ENCODE data around the gene USF2. TPM values are rescaled to one million over a fixed set of nuclear protein-coding genes. Genes with fewer than 3 reads are reported as not detected.

The USF2 gene
- total RNA-seq, 2 donors from 2014 or later, result 85.9 to 96.2 TPM

GRCh38 chr19:35293363-35293739, 24.6 kb downstream of the USF2 start:
- no peak for ATAC-seq
- no peak for DNase-seq
- intact Hi-C loops (cut with DNase I, micrococcal nuclease), result no loop called here

DNA sequence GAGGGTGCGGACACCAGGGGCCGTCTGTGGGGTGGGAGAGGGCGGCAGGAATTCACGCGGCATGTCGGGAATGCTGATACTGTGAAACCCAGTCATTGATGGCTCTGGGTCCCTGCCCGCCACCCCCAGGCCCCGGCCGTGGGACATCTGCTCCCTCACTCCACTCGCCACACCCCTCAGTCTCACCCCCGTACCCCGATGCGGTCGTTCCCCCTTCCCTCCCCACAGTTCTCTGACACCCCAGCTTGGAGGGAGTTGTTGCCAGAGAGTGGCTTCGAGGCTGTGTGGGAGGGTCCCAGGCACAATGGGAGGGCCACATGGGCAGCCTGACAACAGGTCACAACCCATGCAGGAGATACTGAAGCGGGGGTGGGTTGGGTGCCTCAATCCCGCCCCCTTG, 25.0 kb downstream of the USF2 start:
- ATAC-seq (no peak), DNase-seq (no peak)
- intact Hi-C loops (cut with DNase I, micrococcal nuclease), result no loop called here

DNA sequence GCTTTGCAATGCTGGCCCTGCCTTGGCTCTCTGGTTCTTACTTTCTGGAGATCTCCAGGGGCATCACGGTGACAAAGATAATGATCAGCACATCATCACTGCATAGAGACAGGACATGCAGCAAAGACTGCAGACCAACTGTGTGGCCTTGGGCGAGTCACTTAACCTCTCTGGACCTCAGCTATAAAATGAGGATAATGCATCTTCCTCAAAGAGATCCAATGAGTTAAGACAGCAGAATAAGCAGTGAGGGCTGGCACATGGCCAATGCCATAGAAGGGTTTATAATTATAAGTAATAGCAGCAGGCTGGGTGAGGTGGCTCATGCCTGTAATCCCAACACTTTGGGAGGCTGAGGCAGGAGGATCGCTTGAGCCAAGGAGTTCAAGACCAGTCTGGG, 25.6 kb downstream of the USF2 start:
- intact Hi-C loops (cut with DNase I, micrococcal nuclease), result no loop called here
- DNase-seq, result no peak
- no peak for ATAC-seq

DNA sequence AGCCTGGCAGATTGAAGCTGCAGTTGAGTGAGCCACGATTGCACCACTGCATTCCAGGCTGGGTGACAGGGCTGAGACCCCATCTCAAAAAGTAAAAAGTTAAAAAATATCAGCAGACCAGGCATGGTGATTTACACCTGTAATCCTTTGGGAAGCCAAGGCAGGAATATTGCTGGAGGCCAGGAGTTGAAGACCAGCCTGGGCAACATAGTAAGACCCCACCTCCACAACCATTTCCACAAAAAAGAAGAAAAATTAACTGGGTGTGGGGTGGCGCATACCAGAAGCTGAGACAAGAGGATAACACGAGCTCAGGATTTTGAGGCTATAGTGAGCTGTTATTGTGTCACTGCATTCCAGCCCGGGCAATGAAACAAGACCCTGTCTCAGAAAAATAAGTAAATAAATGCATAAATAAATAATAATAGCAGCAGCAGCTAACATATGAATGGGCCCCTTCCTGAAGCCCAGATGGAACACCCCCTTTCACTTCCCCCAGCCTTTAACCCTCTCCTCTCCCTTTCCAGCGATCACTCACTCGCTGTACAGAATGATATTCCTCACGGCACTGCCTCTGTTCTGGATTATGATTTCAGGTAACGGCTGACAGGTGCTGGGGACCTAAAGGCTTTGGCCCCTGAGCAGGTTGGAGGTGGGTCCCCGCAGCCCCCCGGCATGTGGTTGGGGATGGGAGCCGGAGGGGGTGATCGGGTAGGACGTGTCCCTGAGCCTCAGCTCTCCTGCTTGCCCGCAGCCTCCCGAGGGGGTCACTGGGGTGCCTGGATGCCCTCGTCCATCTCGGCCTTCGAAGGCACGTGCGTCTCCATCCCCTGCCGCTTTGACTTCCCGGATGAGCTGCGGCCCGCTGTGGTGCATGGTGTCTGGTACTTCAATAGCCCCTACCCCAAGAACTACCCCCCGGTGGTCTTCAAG, 26.4 kb downstream of the USF2 start:
- ATAC-seq, result no peak
- no peak for DNase-seq
- intact Hi-C loops (cut with DNase I, micrococcal nuclease), result no loop called here

GRCh38 chr19:35295792-35296462, 27.2 kb downstream of the USF2 start:
- ATAC-seq (no peak), DNase-seq (peak in 1 of 2 donors; percentile 29)
- intact Hi-C loops (cut with DNase I, micrococcal nuclease), result no loop called here

GRCh38 chr19:35296644-35297514, 28.1 kb downstream of the USF2 start:
- intact Hi-C loops (cut with DNase I, micrococcal nuclease), result no loop called here
- DNase-seq (no peak), ATAC-seq (no peak)

DNA sequence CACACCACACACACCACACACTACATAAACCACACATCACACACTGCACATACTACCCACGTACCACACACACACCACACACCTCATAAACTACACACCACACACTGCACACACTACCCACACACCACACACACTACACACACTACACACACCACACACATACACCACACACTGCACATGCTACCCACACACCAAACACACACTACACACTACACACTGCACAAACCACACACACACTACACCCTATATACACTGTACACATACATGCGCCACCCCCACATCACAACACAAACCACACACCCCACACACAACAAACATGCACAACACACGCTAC, 28.7 kb downstream of the USF2 start:
- ATAC-seq (no peak), DNase-seq (no peak)
- intact Hi-C loops (cut with DNase I, micrococcal nuclease), result no loop called here

- no peak for ATAC-seq
- intact Hi-C loops (cut with DNase I, micrococcal nuclease), result no loop called here
- no peak for DNase-seq
These were observed 29.2 kb downstream of the USF2 start for GRCh38 chr19:35297922-35298321.

DNA sequence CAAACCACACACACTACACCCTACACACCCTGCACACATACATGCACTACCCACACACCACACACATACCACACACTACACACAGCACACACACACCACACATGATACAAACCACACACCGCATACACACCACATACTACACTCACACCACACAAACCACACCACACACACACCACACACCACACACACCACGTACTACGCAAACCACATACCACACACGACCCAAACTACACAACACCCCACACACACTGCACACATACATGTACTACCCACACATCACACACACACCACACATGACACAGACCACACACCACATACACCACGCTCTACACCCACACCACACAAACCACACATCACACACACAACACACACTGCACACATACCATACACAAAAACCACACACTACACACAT, 29.8 kb downstream of the USF2 start:
- intact Hi-C loops (cut with DNase I, micrococcal nuclease), result no loop called here
- no peak for DNase-seq
- no peak for ATAC-seq

- intact Hi-C loops (cut with DNase I, micrococcal nuclease), result no loop called here
- ATAC-seq (peak; percentile 16), DNase-seq (no peak)
These were observed 31.0 kb downstream of the USF2 start for GRCh38 chr19:35299523-35300338.

DNA sequence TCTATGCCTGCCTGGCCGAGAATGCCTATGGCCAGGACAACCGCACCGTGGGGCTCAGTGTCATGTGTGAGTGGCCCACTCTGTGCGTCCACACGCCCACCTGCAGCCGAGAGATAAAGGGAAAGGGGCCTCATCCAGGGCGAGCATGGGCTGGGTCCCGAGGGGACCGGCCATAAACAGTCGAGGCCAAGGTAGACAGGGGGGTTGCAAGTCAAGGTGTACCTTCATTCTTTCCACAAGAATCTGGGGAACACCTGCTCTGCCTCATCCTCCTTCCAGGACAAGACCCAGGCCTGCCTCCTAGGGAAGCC, 31.5 kb downstream of the USF2 start:
- intact Hi-C loops (cut with DNase I, micrococcal nuclease), result no loop called here
- no peak for DNase-seq
- ATAC-seq, result no peak

DNA sequence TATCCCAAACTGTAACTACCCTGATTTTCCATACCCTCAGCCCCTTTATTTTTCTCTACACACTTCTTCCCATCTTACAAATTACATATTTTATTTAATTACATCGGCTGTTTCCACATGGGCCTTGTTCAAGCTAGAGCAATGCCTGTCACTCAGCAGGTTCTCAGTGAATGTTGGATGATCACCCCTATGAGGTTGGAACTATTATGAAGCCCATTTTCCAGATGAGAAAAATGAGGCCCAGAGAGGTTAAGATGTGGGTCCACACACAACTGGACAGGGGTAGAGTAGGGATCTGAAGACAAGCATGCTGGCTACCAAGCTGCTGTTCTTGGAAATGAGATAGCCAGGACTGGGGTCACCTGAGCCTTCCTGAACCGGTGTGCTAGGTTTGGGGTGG, 33.2 kb downstream of the USF2 start:
- intact Hi-C loops (cut with DNase I, micrococcal nuclease), result no loop called here
- ATAC-seq (no peak), DNase-seq (no peak)

GRCh38 chr19:35302446-35302845, 33.7 kb downstream of the USF2 start:
- DNase-seq (no peak), ATAC-seq (no peak)
- intact Hi-C loops (cut with DNase I, micrococcal nuclease), result no loop called here

- no peak for DNase-seq
- intact Hi-C loops (cut with DNase I, micrococcal nuclease), result no loop called here
- ATAC-seq, result no peak
These were observed 34.7 kb downstream of the USF2 start for GRCh38 chr19:35303357-35303915.

DNA sequence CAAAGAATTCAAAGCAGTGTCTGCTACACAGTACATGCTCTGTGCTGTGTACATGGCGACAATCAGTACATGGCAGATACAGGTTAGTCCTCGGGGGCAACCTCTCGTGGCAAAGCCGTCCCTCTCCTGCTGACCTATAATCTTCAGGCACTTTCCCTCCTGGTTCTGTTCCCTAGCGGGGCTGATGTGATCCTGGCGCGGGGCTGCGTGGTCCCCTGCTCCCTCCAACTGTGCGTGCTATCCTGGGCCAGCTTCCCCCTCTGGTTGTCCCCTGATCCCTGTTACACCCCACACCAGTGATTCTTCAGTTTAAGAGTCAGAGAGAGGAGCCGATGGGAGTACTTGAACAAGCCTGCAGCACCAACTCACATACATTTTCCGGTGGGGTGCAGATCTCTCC, 35.3 kb downstream of the USF2 start:
- intact Hi-C loops (cut with DNase I, micrococcal nuclease), result no loop called here
- no peak for DNase-seq
- no peak for ATAC-seq

DNA sequence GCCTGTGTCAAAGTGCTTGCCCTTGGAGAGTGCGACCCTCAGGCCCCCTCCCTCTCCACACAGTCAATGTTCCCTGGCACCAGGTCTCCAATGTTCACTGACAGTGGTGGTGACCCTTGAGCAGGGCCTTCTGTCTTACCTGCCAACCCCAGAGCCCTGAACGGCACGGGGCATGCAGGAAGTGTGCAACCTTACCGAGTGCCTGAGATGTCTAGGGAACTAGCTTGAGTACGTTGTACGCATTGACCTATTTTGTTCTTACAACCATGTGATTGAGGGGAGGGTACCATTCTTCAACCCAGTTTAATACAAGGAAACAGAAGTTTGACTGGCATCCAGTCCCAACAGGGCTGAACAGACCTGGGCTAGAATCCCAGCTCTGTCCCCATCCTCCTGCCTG, 36.4 kb downstream of the USF2 start:
- intact Hi-C loops (cut with DNase I, micrococcal nuclease), result no loop called here
- DNase-seq (no peak), ATAC-seq (no peak)

- no peak for DNase-seq
- intact Hi-C loops (cut with DNase I, micrococcal nuclease), result no loop called here
- no peak for ATAC-seq
These were observed 37.9 kb downstream of the USF2 start for GRCh38 chr19:35306473-35307246.

DNA sequence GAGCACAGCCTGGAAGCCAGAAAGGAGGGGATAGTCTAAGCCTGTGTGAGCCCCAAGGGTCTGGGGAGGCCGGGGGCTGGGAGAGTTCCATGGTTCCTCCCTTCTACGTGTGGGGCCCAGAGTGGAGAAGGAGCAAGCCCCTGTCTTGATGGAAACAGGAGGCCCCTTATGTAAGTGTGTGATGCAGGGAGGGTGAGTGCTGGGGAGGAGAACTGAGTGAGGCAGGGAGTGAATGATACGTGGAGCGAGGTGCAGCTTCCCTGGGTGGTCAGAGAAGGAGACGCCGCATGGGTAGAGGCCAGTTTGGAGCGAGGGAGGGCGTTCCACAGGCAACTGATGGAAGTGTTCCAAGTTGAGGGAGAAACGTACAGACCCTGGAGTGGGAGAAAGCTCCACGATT, 39.2 kb downstream of the USF2 start:
- no peak for ATAC-seq
- intact Hi-C loops (cut with DNase I, micrococcal nuclease), result no loop called here
- no peak for DNase-seq
